NCI-H82 treated with DMSO at 0.1 percent for 48 hours (cell line): ENCODE results near the gene AWAT1.
"Not testable (repeated sequence)": the region's sequence is repeated elsewhere in the genome, so short reads cannot be mapped to it uniquely, and the experiment has no call there.

Experiments used
- DNase-seq: peaks from one replicate; lab custom pipeline; 2025; ENCODE audit not compliant: unreplicated experiment; lab: John Stamatoyannopoulos, UW

The AWAT1 gene

GRCh38 chrX:70260104-70260503 lies 25.6 kb downstream of the AWAT1 start, which contains the start of gene P2RY4:
TSS of gene P2RY4 (minus strand) at chrX:70260204. CDS start at chrX:70259624, 580 bp downstream.
- DNase-seq: no peak

GRCh38 chrX:70262952-70263567 lies 28.6 kb downstream of the AWAT1 start:
- DNase-seq: peak; percentile 31

GRCh38 chrX:70264784-70265183 lies 30.3 kb downstream of the AWAT1 start:
- DNase-seq: no peak

- peak; percentile 92 for DNase-seq
Observed at GRCh38 chrX:70268034-70268433, 33.6 kb downstream of the AWAT1 start, which contains the start of gene ARR3. TSS of gene ARR3 (plus strand) at chrX:70268334. CDS start at chrX:70269386, 1,052 bp downstream.

- not testable (repeated sequence) for DNase-seq
Observed at GRCh38 chrX:70274029-70274428, 39.6 kb downstream of the AWAT1 start.

GRCh38 chrX:70279081-70279480 lies 44.6 kb downstream of the AWAT1 start:
- no peak for DNase-seq

GRCh38 chrX:70280573-70280972 lies 46.1 kb downstream of the AWAT1 start:
- DNase-seq: no peak

- no peak for DNase-seq
Observed at GRCh38 chrX:70281951-70282350, 47.5 kb downstream of the AWAT1 start, which contains the start of gene RAB41. TSS of gene RAB41 (plus strand) at chrX:70282172. CDS start at chrX:70282218, 46 bp downstream.

- no peak for DNase-seq
Observed at GRCh38 chrX:70289168-70289792, 54.8 kb downstream of the AWAT1 start.
